ENCODE data around the gene SSBP2.
"Not testable (repeated sequence)": the region's sequence is repeated elsewhere in the genome, so short reads cannot be mapped to it uniquely, and the experiment has no call there.

Gene SSBP2

DNA sequence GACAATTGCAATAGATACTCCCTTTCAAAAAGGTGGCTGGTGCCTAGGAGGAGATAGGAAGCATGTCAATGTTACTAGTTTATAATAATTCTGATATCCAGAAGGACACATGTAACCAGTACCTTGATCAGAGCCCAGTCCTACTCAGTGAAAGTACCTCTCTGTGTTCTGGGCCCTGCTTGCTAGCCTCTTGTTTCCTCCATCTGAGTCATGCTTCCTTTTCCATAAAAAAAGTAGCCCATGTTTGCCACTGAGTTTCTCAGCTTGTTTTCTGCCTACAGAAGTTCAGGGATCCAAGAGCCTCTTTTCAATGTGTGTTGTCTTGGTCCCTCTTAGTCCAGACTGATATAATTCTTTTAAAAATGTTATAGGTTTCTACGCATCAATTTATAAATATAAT is 149.0 kb downstream of the SSBP2 start:
- no peak for DNase-seq

DNA sequence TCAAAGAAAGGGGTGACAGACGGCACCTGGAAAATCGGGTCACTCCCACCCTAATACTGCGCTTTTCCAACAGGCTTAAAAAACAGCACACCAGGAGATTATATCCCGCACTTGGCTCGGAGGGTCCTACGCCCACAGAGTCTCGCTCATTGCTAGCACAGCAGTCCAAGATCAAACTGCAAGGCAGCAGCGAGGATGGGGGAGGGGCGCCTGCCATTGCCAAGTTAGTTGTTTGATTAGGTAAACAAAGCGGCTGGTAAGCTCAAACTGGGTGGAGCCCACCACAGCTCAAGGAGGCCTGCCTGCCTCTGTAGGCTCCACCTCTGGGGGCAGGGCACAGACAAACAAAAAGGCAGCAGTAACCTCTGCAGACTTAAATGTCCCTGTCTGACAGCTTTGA is 158.8 kb downstream of the SSBP2 start:
- not testable (repeated sequence) for DNase-seq

DNA sequence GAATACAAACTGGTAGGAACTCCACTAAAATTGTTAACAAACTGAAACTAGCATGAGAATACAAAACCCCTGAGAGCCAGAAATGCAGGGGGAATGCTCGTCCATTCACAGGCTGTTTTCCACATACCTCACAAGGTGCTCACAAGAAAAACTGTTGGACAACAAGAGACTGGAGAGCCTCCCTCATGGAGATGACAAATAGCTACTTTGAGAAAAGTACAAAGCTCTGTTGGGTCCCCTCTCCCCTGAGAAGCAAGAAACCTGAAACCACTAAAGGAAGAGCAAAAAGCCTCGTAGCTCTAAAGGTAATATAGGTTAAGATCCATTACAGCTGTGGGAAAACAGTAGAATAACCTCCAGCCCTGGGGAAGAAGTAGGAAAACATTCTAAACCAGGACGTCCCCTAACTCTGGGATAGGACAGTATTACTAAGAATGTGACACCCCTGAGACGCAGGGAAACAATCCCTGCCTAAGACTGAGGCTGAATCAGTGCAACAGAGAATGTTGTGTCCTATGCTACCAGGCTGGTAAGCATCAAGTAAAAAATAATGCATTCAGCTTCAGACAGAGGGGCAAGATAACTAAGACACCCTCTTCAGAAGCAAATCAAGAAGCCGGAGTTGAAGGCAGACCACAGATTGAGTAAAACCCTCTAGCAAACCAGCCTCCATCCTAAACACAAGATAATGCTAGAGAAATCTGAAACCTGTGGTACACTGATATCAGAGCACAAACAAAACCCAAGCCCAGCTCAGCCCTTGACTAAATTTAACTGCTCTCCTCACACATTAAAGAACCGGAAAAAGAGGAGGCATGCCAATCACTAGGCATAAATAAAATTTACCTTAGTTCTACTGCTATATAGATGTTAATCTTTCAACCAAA is 160.2 kb downstream of the SSBP2 start:
- DNase-seq: no peak

DNA sequence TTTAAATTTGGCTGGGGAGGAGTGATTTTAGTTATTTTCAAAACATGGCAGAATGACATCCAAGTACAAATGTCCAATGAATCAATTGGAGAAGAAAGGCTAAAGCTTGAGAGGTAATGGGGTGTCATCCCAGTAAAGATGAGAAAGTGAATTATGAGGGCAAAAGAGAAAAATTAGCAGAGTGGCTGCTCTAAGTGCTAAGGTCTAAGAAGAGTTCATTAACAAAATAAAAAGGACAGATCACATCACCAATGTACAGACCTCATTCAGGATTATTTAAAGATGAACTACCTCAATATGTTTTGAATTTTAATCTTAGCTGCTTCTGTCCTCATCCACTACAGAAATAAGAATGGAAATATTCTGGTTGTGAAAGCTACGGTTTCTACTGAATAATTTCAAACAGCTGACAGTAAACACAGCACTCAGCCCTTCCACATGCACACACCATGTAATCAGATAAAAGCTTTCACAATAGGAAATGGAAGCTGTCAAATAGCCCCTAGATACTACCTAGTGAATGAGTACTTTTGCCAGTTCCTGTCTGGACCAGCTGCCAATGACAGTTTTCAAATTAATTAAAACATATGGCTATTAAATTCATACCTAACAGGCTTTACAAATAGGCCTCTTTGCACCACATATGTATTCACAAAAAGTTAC is 171.5 kb downstream of the SSBP2 start:
- no peak for DNase-seq

DNA sequence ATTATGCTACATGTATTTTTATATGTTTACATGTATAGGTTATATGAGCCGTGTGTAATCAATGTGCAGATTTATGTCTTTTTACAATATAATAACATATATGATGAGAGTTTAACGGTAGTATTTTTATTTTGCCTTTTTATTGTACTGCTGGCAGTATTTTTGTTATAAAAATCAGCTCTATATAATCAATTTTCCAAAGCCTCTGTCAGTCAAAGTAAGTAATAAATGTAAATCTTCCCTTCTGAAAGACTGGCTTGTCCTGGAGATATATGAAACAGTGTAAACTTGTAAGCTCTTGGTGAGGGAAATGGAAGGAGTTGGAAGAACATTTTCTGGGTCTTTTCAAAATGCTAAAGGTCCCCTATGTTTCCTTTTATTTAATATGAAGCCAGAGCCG is 173.8 kb downstream of the SSBP2 start:
- no peak for DNase-seq

DNA sequence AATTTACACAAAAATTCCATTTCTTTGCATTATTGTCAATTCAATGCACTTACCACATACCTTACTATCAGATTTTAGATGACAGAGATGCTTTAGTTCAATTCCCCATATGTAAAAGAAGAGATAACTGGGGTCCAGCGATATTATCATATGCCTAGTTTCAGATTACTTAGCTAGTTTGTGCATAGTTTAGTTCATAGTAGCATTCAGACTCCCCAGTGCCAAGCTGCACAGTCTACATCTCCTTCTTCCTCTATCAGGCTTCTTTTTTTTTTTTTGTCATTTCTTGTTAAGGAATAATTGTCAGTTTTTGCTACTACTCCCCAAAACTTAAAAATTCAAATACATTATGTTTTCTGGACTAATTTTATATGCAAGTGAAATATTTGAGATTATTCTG is 175.0 kb downstream of the SSBP2 start:
- DNase-seq: no peak

DNA sequence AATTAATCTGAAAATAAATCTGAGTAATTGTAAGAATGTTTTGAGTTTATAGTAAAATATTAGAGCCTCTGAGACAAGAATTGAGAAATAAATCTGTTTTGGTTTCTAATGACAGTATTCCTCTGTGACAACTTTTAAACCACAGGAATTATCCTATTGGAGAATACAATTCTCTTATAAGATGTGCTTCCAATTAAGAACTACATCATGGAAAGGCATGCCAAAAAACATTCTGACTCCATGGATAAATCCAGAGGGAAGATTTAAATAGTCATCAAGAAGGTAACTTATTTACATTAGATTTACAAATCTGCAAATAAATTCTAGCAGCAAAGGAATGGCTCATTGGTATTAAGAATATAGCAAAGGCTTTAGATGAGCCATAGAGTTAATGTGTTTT is 178.7 kb downstream of the SSBP2 start:
- no peak for DNase-seq

DNA sequence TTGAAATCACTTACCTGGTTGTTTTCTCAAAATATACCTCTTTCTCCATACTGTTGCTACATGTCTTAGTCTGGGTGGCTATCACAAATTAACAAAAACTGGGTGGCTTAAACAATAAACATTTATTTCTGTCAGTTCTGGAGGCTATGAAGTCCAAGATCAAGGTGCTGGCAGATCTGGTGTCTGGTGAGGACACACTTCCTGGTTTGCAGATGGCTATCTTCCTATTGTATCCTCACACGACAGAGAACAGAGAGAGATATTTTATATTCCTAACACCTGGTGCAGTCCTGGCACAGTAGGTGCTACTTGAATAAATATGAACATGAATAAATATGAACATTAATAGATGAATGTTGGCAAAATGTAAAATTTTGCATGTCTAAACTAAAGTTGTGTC is 192.7 kb downstream of the SSBP2 start:
- DNase-seq: no peak

DNA sequence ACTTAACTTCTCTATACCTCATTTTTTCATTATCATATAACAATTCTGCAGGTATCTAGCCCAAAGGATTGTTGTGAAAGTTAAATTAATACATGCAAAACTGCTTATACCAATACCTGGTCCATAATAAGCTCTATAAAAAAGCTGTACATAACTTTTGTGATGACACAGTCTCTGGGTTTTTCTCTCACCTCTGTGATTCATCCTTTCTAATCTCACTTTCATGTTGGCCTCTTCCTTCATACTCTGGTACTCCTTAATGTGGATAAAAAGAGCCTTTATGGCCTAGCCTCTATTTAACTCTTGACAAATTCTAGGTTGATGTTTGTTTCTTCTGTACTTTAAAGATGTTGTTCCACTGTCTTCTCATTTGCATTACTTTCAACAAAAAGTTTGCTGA is 194.1 kb downstream of the SSBP2 start:
- DNase-seq: no peak

DNA sequence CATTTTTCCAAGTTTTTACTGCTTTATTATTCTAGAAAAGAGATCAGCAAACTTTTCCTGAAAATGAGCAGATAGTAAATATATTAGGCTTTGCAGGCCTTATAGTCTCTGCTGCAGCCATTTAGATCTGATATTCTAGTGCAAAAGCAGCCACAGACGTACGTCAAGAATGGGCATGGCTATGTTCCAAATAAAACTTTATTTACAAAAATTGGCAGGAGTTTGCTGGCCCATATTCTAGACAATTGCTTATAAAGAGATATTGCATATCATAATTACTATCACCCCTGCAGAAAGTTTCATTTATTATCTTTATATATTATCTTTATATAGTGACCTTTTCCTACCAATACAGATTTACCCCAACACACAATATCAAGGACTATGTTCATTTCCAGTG is 195.0 kb downstream of the SSBP2 start:
- no peak for DNase-seq

DNA sequence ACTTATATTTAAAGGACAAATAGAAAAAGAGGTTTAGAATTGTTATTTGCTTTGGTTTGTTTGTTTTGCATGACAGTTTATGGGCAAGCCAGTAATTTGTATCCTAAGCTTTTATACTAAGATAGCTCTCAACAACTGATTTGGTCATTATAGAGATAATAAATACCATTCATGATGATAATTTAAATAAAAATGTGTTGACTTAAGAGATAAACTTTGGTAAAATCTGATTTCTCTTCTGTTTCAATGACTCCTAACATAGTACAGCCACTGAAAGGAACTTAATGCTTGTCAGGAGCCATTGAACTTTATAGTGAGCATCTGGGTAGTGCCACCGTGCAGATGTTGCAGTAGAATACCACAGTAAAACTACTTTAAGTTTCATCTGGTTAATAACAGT is 196.2 kb downstream of the SSBP2 start:
- DNase-seq: no peak

DNA sequence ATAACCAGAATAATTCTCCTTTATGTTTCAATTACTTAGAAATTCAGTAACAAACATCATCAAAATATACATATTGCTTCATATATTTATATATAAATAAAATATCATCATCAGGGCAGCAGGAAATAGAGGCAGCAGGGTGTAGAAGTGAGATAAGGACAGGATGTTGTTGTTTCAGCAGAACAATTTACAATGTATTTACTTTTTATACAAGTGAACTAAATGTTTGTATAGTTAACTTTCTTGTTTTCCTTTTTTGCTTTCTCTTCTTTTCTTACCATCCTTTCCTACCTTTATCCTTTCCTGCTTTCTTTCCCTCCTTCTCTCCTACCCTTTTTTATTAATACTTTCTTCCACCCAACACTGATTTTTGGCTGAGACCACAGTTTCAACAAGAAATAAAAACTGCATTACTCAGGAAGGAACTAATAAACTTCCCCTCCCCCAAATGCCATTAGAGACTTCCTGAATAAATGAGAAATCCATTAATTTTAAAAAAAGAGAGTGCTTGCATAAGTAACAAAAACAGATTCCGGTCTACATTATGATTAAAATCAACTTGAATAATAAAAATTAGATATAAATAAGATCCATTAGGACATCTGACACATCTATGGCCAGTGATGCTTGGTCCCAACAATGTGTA is 197.2 kb downstream of the SSBP2 start:
- no peak for DNase-seq

DNA sequence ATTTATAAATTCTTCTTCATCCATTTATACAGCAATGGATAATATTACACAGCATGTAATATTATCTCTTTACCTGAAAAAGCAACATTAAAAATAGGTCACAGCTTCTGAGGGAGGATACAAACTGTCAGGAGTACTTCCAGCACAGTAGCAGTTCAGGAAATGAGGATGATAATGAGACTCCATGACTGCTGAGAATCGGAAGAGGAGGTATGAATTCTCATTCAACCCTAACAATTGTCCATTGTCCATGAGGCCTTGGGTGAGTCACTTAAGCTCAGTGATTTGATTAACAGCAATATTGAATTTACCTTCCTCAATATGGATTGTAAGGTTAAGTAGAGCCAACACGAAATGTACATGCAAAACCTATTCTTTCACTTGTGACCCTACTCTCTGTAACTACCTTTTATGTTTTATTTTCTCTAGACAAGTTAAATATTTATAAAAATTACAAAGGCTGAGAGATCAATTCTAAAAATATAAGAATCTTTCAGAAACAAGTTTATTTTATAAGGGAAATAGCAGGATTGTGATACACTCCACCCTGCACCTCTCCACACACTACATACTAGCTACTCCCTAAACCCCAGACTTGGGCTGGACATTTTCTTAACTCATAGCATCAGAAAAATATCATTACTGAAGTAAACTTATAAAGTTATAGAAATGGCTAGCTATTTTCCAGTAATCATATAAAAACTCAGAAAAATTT is 197.9 kb downstream of the SSBP2 start:
- DNase-seq: no peak

DNA sequence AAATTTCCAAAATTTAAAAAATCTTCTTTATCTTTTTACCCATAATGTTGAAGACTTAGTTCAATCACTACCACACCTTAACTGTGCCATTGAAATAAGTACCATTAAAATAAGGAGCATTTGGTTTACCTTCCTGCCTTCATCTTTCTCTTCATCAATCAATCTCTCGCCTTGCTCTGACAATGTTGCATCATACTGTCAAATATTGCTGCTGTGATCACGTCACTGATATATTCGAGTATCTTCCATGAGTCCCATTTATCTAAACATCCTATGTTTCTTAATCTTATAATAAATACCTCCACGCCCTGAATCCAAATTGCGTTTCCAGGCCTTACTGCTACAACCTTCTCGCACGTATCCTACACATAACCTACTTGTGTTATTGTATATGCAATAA is 201.8 kb downstream of the SSBP2 start:
- no peak for DNase-seq

DNA sequence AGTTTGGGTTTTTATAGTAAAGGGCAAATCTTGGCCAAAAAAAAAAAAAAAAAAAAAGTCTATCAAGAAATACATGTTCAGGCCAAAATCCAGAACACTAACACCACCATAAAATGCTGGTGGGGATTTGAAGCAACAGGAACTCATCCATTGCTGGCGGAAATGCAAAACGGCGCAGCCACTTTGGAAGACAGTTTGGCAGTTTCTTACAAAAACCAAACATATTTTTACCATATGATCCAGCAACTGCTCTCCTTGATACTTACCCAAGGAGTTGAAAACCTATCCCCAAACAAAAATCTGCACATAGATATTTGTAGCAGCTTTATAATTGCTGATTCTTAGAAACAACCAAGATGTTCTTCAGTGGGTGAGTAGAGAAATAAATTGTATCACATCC is 203.9 kb downstream of the SSBP2 start:
- DNase-seq: no peak

DNA sequence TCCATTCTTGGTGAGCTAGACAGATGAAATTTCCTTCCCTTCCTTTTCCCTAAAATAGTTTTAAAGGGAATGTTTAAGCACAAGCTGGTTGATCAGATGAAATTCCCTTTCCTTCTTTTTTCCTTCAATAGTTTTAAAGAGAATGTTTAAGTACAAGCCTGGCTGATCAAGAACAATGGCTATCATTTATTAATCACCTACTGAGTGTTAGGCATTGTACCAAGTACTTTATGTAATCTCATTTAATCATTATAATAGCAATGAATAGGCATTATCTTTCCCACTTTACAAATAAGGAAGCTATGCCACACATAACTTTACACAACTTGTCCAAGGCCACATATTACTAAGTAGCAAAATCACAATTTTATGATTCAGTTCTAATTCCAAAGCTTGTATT is 205.0 kb downstream of the SSBP2 start:
- DNase-seq: no peak

DNA sequence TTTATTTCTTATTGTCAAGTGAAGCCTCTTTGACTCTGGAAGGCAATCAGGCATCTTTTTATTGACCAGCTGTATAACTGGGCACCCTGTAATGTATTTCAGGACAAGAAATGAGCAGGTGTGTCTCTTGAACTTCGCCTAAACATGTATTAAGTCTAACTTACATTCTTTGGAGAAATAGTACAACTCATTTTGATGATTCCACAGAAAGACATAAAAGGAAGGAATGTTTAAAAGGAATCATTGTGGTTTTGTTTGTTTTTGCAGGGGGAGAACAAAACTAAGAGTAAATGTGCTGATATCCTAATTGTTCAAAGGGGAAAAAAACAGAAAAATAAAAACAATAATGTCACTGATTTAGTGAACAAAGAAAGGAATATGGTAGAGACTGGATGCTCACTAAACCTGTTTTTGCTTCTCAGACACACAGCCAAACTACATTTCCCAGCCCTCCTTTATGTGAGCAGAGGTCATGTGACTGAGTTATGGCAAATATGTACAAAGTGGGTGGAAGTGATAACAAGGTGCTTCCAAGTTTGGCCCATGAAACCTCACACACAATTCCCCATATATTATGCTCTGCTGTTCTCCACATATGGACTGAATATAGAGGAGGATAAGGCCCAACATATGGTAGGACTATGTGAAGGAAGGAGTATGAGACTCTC is 206.4 kb downstream of the SSBP2 start:
- DNase-seq: no peak

DNA sequence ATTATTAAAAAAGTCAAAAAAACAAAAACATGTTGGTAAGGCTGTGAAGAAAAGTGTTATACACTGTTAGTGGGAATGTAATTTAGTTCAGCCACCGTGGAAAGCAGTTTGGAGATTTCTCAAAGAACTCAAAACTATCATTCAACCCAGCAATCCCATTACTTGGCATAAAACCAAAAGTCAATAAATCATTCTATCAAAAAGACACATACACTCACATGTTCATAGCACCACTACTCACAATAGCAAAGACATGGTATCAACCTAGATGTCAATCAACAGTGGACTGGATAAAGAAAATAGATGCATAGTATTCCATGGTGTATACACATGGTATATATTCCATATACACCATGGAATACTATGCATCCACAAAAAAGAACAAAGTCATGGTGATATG is 208.7 kb downstream of the SSBP2 start:
- DNase-seq: no peak

DNA sequence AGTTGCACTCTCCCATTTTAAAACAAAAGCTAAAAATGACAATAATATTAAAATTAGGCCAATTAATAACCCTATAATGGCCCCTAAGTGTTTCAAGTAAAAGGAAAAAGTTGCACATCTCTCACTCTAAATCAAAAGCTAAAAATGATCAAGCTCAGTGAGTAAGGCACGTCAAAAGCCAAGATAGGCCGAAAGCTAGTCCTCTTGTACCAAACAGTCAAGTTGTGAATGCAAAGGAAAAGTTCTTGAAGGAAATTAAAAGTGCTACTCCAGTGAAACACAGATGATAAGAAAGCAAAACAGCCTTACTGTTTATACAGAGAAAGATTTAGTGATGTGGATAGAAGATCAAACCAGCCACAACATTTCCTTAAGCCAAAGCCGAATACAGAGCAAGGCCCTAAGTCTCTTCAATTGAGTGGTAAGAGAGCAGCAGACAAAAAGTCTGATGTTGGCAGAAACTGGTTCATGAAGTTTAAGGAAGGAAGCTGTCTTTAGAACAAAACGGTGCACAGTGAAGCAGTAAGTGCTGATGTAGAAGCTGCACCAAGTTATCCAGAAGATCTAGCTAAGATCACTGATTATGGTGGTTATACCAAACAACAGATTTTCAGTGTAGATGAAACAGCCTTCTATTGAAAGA is 212.9 kb downstream of the SSBP2 start:
- DNase-seq: no peak

DNA sequence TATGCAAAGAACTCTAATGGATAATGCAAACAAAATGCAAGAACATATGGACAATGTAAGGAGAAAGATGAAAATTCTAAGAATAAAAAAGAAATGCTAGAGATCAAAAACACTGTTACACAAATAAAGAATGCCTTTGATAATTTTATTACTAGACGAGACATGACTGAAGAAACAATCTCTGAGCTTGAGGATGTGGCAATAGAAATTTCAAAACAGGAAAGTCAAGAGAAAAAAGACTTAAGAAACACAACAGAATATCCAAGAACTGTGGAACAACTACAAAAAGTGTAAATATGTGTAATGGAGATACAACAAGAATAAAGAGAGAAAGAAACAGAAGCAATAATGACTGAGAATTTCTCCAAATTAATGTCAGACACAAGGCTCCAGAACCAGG is 216.5 kb downstream of the SSBP2 start:
- no peak for DNase-seq
